Transverse colon (tissue), 4 donors: ENCODE data around the gene RTTN.

Source experiments
- POLR2A ChIP-seq: fragments of 450-650 bp; IDR thresholded peaks from one replicate; pipeline ENCODE4 v1.6.1; 2016; ENCODE audit warnings: antibody characterized with exemption, mild to moderate bottlenecking, moderate library complexity
- POLR2AphosphoS5 ChIP-seq, 3 donors: sonication (generic); formaldehyde crosslinking; IDR thresholded peaks; one replicate each; pipeline ENCODE4 v1.6.1; 2016; ENCODE audit warnings: antibody characterized with exemption in 3 of 3
- TF ChIP-seq, protein P1 (sequence below), 5 experiments: fragments of 200-600 bp in 3 of 5; fragments of 450-650 bp in 2 of 5; sonication (generic) in 3 of 5; IDR thresholded peaks; 1 replicate in 2 of 5; 2 replicates in 3 of 5; pipeline ENCODE4 v1.5.1; 2016 to 2017; ENCODE audit warnings: antibody characterized with exemption in 5 of 5, inconsistent platforms in 3 of 5, mild to moderate bottlenecking in 2 of 5, moderate library complexity in 1 of 5

DNA sequence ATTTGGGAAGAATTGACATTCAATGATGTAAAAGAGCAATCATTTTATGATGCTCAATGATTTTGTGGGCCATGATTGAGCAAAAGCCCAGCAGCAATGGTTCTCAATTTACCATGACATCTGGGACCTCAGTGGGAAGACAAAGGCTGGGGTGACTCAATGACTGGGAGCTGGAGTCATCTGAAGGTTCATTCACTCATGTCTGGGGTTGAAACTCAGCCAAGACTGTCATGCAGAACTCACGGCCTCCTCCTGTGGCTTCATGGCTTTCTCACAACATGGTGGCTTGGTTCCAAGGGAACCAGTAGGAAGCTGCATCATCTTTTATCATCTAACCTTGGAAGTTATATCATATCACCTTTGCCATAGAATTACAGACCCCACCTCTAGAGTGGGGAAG is 212.7 kb downstream of the RTTN start:
- TF ChIP-seq, protein P1, sequence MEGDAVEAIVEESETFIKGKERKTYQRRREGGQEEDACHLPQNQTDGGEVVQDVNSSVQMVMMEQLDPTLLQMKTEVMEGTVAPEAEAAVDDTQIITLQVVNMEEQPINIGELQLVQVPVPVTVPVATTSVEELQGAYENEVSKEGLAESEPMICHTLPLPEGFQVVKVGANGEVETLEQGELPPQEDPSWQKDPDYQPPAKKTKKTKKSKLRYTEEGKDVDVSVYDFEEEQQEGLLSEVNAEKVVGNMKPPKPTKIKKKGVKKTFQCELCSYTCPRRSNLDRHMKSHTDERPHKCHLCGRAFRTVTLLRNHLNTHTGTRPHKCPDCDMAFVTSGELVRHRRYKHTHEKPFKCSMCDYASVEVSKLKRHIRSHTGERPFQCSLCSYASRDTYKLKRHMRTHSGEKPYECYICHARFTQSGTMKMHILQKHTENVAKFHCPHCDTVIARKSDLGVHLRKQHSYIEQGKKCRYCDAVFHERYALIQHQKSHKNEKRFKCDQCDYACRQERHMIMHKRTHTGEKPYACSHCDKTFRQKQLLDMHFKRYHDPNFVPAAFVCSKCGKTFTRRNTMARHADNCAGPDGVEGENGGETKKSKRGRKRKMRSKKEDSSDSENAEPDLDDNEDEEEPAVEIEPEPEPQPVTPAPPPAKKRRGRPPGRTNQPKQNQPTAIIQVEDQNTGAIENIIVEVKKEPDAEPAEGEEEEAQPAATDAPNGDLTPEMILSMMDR (IDR thresholded peaks at IDR 0.05) = no peak
- TF ChIP-seq POLR2A (no peak), POLR2AphosphoS5 (IDR thresholded peaks at IDR 0.05) (no peak)
